WI38 (cell line): ENCODE measurements around the gene SLC16A4.

ENCODE experiments used
- H3K4me3 ChIP-seq: 2 replicates; pipeline ENCODE4 v1.5.1; 2011; ENCODE audit warnings: low read depth, mild to moderate bottlenecking, control low read depth, low read length
- CTCF ChIP-seq: IDR thresholded peaks from 2 replicates; pipeline ENCODE4 v1.5.1; 2012; ENCODE audit warnings: low read depth, mild to moderate bottlenecking, control low read depth, low read length

SLC16A4 gene

GRCh38 chr1:110344152-110344551 lies 46.7 kb downstream of the SLC16A4 start:
- no peak overlapping the region for H3K4me3 ChIP-seq
- TF ChIP-seq CTCF, result no peak

DNA sequence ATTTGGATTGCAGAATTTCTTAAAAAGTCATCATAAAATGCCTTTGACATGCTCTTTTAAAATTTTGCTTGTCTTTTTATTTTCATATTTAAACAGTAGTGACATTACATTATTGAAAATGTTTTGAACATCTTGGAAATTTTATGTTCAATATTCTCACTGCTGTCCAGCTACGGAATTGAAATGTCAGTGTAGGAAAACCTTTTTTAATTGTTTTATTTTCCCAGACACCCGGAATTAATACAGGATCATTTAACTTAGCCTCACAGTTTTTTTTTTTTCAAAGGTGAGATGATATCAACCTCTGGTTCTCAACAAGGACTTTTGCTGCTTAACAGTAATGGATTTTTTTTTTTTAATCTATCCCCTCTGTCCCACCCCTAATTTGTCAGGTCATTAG lies 47.6 kb downstream of the SLC16A4 start:
- no peak for TF ChIP-seq CTCF
- H3K4me3 ChIP-seq, result no peak overlapping the region

GRCh38 chr1:110341872-110342331 lies 48.9 kb downstream of the SLC16A4 start:
- no peak for TF ChIP-seq CTCF
- H3K4me3 ChIP-seq, result peak overlapping the region; percentile 2

DNA sequence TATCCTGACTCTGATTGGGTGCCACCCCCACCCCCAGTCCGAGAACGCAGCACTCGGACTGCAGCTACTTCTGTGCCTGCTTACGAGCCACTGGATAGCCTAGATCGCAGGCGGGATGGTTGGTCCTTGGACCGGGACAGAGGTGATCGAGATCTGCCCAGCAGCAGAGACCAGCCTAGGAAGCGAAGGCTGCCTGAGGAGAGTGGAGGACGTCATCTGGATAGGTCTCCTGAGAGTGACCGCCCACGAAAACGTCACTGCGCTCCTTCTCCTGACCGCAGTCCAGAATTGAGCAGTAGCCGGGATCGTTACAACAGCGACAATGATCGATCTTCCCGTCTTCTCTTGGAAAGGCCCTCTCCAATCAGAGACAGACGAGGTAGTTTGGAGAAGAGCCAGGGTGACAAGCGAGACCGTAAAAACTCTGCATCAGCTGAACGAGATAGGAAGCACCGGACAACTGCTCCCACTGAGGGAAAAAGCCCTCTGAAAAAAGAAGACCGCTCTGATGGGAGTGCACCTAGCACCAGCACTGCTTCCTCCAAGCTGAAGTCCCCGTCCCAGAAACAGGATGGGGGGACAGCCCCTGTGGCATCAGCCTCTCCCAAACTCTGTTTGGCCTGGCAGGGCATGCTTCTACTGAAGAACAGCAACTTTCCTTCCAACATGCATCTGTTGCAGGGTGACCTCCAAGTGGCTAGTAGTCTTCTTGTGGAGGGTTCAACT lies 49.5 kb downstream of the SLC16A4 start:
- H3K4me3 ChIP-seq, result peak overlapping the region; percentile 2
- TF ChIP-seq CTCF, result no peak

- no peak for TF ChIP-seq CTCF
- H3K4me3 ChIP-seq, result peak overlapping the region; percentile 97
Measured at GRCh38 chr1:110340207-110340468, 50.7 kb downstream of the SLC16A4 start.

GRCh38 chr1:110339407-110340206 lies 51.2 kb downstream of the SLC16A4 start:
- TF ChIP-seq CTCF, result peak; percentile 61

GRCh38 chr1:110338886-110339406 lies 51.9 kb downstream of the SLC16A4 start, which contains the start of gene RBM15:
RBM15 (plus strand) TSS chr1:110339377; CDS start chr1:110339406, 29 bp downstream.
- TF ChIP-seq CTCF, result no peak
- peak within 1 kb of the TSS; percentile 97 for H3K4me3 ChIP-seq

More at GRCh38 chr1:110339407-110340206, 51.2 kb downstream of the SLC16A4 start:
- H3K4me3 ChIP-seq, result peak overlapping the region; percentile 97
